ENCODE data around the gene DNAH10.
"Not testable (repeated sequence)": the region's sequence is repeated elsewhere in the genome, so short reads cannot be mapped to it uniquely, and the experiment has no call there.

DNAH10 gene

DNA sequence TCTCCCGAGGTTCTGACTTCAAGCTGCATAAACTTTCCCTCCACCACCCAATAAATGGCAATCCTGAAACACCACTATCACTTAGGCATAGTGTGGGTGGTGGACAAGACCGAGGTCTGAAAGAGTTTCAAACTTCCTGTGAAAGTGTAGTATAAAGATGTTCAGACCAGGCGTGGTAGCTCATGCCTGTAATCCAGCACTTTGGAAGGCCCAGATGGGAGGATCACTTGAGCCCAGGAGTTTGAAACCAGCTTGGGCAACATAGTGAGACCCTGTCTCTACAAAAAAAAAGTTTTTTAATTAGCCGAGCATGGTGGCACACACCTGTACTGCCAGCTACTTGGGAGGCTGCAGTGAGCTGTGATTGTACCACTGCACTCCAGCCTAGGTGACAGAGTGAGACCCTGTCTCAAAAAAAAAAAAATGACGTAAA is 148.7 kb downstream of the DNAH10 start:
- DNase-seq: no peak

DNA sequence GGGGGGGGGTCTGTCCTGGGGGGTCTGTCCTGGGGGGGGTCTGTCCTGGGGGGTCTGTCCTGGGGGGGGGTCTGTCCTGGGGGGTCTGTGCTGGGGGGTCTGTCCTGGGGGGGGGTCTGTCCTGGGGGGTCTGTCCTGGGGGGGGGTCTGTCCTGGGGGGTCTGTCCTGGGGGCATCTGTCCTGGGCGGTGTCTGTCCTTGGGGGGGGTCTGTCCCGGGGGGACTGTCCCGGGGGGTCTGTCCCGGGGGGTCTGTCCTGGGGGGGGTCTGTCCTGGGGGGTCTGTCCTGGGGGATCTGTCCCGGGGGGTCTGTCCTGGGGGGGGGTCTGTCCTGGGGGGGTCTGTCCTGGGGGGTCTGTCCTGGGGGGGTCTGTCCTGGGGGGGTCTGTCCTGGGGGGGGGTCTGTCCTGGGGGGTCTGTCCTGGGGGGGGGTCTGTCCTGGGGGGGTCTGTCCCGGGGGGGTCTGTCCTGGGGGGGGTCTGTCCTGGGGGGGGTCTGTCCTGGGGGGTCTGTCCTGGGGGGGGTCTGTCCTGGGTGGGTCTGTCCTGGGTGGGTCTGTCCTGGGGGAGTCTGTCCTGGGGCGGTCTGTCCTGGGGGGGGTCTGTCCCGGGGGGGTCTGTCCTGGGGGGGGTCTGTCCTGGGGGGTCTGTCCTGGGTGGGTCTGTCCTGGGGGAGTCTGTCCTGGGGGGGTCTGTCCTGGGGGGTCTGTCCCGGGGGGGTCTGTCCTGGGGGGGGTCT is 149.7 kb downstream of the DNAH10 start:
- not testable (repeated sequence) for DNase-seq

- no peak for DNase-seq
Measured at GRCh38 chr12:123912415-123913380, 150.6 kb downstream of the DNAH10 start.

- DNase-seq: no peak
Measured at GRCh38 chr12:123914726-123915333, 152.7 kb downstream of the DNAH10 start.

GRCh38 chr12:123916729-123917128 is 154.6 kb downstream of the DNAH10 start:
- no peak for DNase-seq

DNA sequence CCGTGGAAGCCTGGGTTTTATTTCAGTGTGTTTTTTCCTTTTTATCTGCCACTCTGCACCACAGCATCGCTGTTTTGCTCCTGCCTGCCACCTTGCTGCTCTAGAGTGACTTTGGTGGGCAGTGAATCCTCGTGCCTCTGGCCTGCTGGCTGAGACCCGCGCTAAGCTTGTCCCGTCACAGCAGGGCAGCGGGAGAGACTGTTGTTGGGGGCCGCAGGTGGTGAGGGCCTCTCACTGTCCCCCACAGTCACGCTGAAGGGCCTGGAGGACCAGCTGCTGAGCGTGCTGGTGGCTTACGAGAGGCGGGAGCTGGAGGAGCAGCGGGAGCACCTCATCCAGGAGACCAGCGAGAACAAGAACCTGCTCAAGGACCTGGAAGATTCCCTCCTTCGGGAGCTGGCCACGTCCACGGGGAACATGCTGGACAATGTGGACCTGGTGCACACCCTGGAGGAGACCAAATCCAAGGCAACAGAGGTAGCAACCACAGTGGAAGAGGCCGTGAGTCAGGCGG is 155.3 kb downstream of the DNAH10 start:
- no peak for DNase-seq

DNA sequence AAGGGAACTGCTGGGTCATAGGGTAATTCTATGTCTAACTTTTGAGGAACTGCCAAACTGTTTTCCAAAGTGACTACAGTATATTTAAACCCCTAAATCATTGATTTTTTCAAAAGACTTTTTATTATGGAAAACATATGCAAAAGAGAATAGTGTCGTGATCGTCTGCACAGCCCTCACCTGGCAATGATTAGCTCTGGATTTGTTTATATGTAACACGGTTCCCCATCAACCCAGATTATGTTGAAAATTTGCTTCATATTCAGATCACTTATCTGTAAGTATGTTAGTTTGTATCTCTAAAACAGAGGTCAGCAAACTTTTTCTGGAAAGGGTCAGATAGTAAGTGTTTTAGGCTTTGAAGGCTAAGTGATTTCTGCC is 157.9 kb downstream of the DNAH10 start:
- DNase-seq: no peak

GRCh38 chr12:123923038-123923437 is 160.9 kb downstream of the DNAH10 start:
- no peak for DNase-seq

- no peak for DNase-seq
Measured at GRCh38 chr12:123923927-123924326, 161.8 kb downstream of the DNAH10 start.

GRCh38 chr12:123924539-123924938 is 162.4 kb downstream of the DNAH10 start:
- DNase-seq: no peak

- no peak for DNase-seq
Measured at GRCh38 chr12:123928274-123928865, 166.3 kb downstream of the DNAH10 start.

GRCh38 chr12:123928897-123929296 is 166.8 kb downstream of the DNAH10 start:
- DNase-seq: no peak

- no peak for DNase-seq
Measured at GRCh38 chr12:123929946-123930583, 168.0 kb downstream of the DNAH10 start.

- peak; percentile 15 for DNase-seq
Measured at GRCh38 chr12:123931686-123932321, 169.7 kb downstream of the DNAH10 start.

- no peak for DNase-seq
Measured at GRCh38 chr12:123933214-123933613, 171.1 kb downstream of the DNAH10 start.

DNA sequence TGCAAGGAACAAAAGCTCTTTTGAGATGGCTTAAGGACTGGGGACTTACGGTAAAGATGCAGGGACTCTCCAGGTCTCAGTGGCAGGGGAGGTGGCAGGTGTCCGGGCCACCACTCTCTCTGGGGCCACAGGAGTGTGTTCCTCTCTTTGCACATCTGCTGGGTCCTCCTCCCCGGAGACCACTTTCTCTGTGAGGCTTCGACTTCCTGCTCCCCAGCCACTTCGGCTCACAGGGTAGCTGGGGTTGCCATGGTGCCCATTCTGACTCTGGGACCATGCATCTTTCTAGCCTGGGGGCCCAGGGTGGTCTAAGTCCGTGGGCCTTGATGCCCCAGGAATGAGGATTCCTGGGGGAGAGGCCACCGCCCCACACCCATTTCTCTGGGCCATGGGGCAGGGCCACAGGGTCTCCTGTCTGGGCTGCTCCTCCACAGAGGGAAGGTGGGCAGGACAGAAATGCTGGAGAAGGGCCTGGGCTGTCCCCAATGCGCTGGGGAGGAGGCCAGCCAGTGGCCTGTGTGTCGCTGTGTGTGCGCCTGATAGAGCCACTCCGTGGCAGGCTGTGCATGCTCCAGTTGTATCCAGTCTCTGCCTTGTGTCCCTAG is 172.0 kb downstream of the DNAH10 start:
- no peak for DNase-seq

GRCh38 chr12:123934829-123935228 is 172.7 kb downstream of the DNAH10 start:
- DNase-seq: no peak

GRCh38 chr12:123935956-123936355 is 173.9 kb downstream of the DNAH10 start:
- DNase-seq: no peak

DNA sequence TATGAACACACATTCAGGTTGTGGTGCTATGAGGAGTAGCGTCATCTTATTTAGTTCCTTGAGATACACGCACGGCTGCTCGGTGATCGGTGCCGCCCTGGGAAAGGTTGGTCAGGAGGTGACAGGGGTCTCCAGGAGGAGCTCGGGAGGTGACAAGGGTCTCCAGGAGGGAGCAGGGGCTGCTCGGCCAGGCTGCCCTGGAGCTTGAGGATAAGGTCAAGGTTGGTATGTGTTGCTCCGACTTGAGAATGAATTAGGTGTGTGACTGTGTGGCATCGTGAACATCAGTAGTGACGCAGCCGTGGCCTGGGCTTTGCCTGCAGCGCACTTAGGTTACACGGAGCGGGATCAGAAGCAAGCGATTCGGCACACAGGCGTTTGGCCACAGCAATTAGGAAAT is 174.4 kb downstream of the DNAH10 start:
- no peak for DNase-seq

DNA sequence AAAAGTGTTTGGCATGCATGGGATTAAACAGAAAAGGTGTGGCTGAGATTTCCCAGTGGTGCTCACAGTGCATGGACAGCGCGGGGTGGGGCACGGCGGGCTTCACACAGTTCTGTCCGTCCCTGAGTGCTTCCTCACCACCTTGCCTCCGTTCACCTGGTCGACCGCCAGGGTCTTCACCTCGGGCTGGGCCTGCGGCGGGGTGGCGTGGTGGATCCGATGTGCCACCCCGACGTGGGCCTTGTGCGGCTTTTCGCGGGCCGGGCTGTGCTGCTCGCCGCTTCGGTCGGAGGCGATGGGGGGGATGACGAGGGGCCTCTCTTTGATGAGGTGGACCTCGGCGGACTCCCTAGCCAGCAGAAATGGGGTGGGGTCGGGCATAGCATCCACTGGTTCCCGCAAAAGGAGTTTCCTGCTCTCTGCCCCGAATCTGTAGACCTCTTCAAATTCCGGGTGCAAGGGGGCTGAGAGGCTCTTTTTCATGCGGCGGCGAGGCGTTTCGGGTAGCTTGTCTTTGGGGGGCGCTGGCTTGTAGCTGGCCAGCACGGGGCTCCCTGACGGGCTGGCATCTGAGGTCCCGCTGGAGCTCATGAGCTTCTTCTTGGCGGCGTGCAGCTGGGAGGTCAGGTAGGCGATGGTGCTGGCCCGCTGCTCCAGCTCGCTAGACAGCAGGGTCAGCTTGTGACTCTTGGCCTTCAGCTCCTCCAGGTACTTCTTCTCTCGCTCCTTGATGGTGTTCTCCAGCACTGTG is 175.0 kb downstream of the DNAH10 start:
- DNase-seq: no peak
